Heart left ventricle (tissue), 13 donors: ENCODE measurements around the gene AVPI1.

Experiments used
- POLR2A ChIP-seq, 2 donors: fragments of 450-650 bp; IDR thresholded peaks; one replicate each; pipeline ENCODE4 v1.6.1; 2017; ENCODE audit warnings: antibody characterized with exemption in 2 of 2, mild to moderate bottlenecking in 2 of 2, moderate library complexity in 2 of 2
- TF ChIP-seq, protein P1 (sequence below), 12 donors: fragments of 200-600 bp; sonication (generic) in 4 of 12; IDR thresholded peaks; one replicate each; pipeline versions ENCODE4 v1.5.0 to v1.8.0; 2018 to 2022; ENCODE audit warnings: antibody characterized with exemption in 12 of 12, mild to moderate bottlenecking in 5 of 12
- donor health status: ischemic (EF 13 %, LVEDD 7.1; RV severe dilation, severe dysfunction).
- donor health status: DM: no; HTN: yes; CAD: no.
- donor health status: DM: no; HTN: no; CAD: no.
- donor health status: ischemic (EF 25% LVEDD 6.9; RV normal size, moderate dysfunction).
- donor health status: ischemic (EF 25% LVEDD 5.7; RV mildly dilated, moderate dysfunction).
- donor health status: ischemic (EF 35%, LVEDD 5.7; RV mildly dilated, moderate dysfunction).
- donor health status: nonischemic (EF 11% LVEDD 7.7; RV severe dilation, severe dysfunction).
- donor health status: DM: yes; HTN: yes; CAD: no.
- donor health status: PGD.
- donor health status: ischemic (EF 29% LVEDD 5.4; RV normal size, mild dysfunction).
- donor health status: nonischemic (EF 23%, LVEDD 6.1; RV moderate dilation, normal function).

DNA sequence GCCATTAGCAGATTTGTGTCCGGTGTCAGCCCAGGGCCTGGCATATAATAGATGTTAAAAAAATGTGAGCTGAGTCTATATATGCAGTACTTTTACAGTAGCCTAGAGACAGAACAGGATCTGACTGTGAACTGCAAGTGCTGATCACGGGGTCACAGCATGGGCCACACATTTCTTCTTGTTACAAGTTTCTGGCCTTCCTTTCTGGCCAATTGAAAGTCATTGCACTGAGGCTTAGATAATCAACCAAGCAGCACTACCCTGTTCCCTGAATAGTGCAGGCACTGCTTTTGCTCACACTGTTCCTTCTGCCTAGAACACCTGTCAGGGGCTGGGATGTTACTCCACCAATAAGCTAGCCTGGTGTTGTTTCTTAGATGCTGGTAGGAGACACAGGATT lies 21.1 kb upstream of the AVPI1 start:
- TF ChIP-seq, protein P1, sequence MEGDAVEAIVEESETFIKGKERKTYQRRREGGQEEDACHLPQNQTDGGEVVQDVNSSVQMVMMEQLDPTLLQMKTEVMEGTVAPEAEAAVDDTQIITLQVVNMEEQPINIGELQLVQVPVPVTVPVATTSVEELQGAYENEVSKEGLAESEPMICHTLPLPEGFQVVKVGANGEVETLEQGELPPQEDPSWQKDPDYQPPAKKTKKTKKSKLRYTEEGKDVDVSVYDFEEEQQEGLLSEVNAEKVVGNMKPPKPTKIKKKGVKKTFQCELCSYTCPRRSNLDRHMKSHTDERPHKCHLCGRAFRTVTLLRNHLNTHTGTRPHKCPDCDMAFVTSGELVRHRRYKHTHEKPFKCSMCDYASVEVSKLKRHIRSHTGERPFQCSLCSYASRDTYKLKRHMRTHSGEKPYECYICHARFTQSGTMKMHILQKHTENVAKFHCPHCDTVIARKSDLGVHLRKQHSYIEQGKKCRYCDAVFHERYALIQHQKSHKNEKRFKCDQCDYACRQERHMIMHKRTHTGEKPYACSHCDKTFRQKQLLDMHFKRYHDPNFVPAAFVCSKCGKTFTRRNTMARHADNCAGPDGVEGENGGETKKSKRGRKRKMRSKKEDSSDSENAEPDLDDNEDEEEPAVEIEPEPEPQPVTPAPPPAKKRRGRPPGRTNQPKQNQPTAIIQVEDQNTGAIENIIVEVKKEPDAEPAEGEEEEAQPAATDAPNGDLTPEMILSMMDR (IDR thresholded peaks at IDR 0.05): no peak
- TF ChIP-seq POLR2A (IDR thresholded peaks at IDR 0.05): no peak
